Adipose tissue (tissue), 3 donors: Measurements from ENCODE around the gene KCNMA1. TPM values are rescaled to one million over a fixed set of nuclear protein-coding genes. Genes with fewer than 3 reads are reported as not detected.

Experiments used
- H3K27ac ChIP-seq: one replicate; pipeline ENCODE4 v1.5.1; 2013; ENCODE audit warnings: low read depth, low read length
- WGBS, 3 donors: extraction: QIAGEN DNeasy Blood & Tissue Kit; methylation state at CpG; one replicate each; pipeline ENCODE4 v1.1.7; 2013; 5-methylcytosine and 5-hydroxymethylcytosine counted together
- polyA plus RNA-seq, 3 donors: library from polyadenylated mRNA; stranded (reverse); fragments of 200-250 nt; gene quantifications; one replicate each; pipeline ENCODE4 v1.2.3, GENCODE V29; 2013
- donor health status: healthy with polysubstance abuse.
- donor health status: Bipolar disorder and iron deficiency.
- donor health status: healthy.

KCNMA1 gene
- polyA plus RNA-seq, 3 donors = 2.5 to 5.1 (median 3.8) TPM

DNA sequence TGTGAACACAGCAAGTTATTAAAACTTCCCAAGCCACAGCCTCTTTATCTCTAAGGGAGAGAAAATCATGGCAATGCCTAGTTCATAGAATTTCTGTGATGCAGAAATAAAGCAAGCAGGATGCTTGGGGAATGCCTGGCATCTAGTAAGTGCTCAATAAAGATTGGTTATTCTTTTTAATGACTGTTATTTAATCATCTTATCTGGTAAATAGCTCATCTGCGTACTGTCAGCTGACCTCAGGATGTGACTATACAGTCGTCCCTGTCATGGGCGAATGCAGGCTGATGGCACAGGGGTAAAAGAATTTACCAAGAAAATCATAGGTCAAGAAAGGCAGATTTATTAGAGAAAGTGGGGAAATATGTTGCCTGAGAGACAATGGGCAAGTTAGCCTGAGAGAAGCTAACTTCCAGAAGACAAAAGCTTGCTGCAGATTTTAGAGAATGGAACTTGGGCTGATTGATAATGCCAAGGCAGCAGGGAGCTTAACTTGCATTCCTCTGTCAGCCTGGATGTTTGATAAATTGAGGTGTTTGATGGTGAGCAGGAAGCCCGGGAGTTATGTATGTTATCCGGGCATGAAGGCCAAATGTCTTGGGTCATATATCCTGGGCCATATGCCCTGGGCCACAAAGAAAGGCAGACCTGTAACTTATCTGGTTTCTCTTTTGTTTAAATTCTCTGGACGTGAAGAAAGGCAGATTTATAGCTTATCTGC, 126.0 kb downstream of the KCNMA1 start:
- WGBS, 3 donors = 78 to 82% (median 78%) methylated on average over 6 of the region's 6 CpGs
- H3K27ac ChIP-seq = no peak overlapping the region

- H3K27ac ChIP-seq = no peak overlapping the region
Measured at GRCh38 chr10:77510695-77511094, 126.9 kb downstream of the KCNMA1 start.

DNA sequence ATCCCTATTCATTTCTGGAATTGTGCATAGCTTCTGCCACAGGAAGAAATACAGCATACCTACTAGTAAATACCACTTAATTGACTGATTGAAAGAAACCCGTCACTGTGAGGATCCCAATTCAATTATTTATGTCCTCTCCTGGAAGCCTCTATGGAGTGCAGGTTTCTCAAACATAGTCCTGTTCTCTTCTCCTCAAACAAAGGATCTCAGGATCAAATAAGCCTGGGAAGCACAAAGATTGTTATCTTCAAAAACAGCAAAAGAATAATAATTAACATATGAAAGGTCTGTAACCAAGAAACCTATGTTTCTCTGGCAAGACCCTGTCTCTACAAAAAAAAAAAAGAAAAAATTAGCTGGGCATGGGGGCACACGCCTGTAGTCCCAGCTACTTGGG, 127.3 kb downstream of the KCNMA1 start:
- 87 to 90% (median 87%) methylated on average over 2 of the region's 2 CpGs for WGBS, 3 donors
- H3K27ac ChIP-seq = no peak overlapping the region

More at GRCh38 chr10:77510695-77511094, 126.9 kb downstream of the KCNMA1 start:
- WGBS, 3 donors = 68 to 90% (median 85%) methylated on average over 7 of the region's 7 CpGs

DNA sequence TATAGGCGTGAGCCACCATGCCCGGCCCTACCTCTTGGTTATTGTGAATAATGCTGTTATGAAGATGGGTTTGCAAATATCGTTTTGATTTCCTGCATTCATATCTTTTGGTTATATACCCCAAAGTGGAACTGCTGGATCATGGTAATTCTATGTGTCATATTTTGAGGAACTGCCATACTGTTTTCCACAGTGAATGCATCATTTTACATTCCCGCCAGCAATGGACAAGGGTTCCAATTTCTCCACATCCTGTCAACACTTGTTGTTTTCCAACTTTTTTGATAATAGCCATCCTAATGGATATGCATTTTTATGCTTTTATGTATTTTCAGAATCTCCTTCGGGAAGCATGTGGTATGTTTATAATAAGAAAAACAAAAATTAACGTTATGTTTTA, 128.2 kb downstream of the KCNMA1 start:
- H3K27ac ChIP-seq = no peak overlapping the region
- 84 to 98% (median 90%) methylated on average over 6 of the region's 6 CpGs for WGBS, 3 donors

DNA sequence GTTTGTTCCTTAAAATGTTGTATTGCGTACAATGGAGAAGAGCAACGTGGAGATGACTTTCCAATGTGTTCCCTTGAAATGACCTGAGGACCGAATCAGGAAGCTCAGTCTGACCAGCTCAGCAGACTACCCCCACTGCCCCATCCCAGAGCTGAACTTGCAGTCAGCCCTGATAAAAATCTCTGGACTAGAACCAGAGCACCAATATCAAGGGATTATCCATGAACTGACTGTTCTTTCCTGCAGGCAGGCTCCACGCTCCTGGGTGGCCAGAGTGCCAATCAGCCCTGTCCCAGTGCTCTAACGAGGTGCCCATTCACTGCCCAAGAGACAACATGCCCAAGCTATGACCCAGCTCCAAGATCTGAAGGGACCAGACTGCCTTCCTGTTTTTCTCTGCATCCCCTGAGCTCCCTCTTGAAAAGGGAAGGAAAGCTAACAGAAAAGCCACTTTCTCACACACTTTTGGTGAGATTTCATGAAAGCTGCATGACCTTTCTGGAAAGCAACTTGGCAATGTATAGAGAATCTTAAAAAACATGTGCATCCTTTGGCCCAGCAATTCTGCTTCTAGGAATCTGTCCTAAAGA, 130.2 kb downstream of the KCNMA1 start:
- WGBS, 3 donors = 36 to 79% (median 40%) methylated on average over 5 of the region's 5 CpGs
- H3K27ac ChIP-seq = no peak overlapping the region

- WGBS, 3 donors = 84 to 89% (median 88%) methylated on average over 3 of the region's 3 CpGs
Measured at GRCh38 chr10:77506517-77507200, 130.9 kb downstream of the KCNMA1 start.

DNA sequence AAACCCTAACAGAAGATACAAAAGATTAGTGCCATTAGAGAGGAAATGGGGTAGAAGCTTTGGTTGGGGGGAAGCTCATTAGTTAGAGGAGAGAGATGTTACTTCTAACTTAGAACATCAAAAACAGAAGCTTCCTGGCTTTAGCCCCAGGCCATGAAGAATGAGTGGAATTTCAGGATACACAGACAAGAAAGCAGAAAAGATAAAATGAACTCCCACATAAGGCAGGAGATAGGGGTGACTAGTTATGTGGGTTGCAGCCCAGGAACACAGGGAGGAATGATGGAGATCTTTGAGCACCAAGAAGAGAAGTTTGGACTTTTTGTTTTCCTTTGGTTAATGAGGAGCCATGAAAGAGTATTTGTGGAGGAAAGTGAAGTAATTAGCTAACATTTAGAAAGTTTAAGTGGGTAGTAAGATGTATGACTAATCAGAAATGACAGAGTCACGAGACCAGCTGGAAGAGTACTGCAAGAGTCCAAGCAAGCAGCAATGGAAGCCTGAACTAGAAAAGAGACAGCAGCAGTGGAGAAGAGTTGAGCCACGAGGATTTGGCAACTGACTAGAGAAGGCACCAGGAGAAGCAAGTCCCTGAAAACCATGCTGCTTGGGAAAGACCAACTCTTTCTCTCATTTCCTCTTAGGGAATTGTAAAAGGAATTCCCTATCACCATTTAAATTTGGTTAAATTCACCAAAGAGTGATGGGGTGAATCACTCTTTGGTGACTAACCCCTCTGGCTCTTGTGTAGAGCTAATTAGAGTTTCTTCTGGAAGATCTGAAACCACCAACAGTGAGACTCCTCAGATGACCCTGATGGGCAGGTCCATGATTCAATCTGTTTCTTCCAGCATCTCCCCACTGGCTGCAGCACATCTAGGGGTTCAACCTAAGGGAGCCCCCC, 131.9 kb downstream of the KCNMA1 start:
- no peak overlapping the region for H3K27ac ChIP-seq

More at GRCh38 chr10:77506517-77507200, 130.9 kb downstream of the KCNMA1 start:
- H3K27ac ChIP-seq = no peak overlapping the region

DNA sequence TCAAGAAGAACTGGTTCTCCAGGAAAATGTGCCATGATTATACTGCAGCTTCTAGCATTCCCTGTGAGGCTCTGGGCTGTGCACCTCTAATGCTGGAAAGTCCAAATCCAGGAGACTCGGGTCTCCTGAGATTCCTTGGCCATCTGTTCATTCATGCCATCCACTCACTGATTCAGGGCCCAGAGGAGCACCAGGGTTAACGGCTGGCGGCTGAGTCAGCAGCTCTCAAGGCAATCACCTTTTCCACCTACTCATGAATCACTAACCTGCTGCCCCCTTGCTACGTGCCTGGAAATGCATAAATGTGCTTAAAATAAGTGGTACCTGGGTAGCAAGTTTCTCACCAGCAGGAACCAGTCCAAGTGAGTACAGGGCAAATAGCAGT, 132.7 kb downstream of the KCNMA1 start:
- no peak overlapping the region for H3K27ac ChIP-seq
- WGBS, 3 donors = 31 to 73% (median 71%) methylated on average over 4 of the region's 4 CpGs

More for the DNA sequence above, 131.9 kb downstream of the KCNMA1 start:
- WGBS, 3 donors = 50 to 96% (median 73%) methylated on average over 2 of the region's 2 CpGs

GRCh38 chr10:77504196-77504872, 133.3 kb downstream of the KCNMA1 start:
- no peak overlapping the region for H3K27ac ChIP-seq
- 85 to 97% (median 91%) methylated on average over 2 of the region's 2 CpGs for WGBS, 3 donors

DNA sequence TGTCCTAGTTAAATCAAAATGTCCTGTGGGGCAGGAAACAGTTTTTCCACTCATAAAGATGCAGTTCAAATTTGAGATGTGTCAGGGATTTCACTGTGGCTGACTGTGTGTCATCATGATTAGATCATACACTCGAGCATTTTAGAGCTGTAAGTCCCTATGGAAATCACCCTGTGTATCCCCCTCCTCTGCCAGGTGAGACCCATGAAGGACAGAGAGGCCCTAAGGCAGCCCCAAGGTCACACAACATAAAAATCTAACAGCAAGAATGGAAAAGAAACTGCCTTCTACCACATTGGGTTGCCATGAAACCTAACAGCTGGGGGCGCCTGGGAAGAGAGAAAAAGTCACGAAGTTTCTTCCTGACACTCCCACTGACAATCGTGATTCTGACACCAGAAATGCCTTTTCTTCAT, 135.8 kb downstream of the KCNMA1 start:
- WGBS, 3 donors = 40 to 67% (median 56%) methylated on average over 4 of the region's 4 CpGs
- H3K27ac ChIP-seq = no peak overlapping the region

GRCh38 chr10:77501152-77501845, 136.3 kb downstream of the KCNMA1 start:
- WGBS, 3 donors = 53 to 74% (median 67%) methylated on average over 7 of the region's 7 CpGs
- H3K27ac ChIP-seq = no peak overlapping the region

GRCh38 chr10:77500754-77501151, 136.9 kb downstream of the KCNMA1 start:
- WGBS, 3 donors = 89 to 93% (median 92%) methylated on average over 4 of the region's 4 CpGs
- H3K27ac ChIP-seq = no peak overlapping the region

DNA sequence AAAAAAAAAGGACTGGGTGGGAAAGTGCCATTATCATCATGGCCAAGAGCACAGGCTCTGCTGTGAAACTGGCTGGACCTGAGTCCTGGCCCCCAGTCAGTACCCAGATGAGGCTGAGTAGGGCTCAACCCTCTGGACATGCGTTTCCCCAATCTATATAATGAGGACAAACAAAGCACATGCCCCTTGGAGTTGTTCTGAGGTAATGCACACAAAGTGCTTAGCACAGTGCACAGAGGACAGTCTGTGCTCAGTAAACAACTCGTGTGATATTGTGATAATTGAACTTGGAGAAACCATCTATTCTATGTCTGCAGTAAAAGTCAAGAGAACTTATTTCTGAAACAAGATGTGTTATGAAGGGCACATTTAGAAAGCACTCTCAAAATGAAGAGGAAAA, 138.8 kb downstream of the KCNMA1 start:
- H3K27ac ChIP-seq = no peak overlapping the region
- WGBS, 3 donors = 43 to 86% (median 77%) methylated on average over 2 of the region's 2 CpGs

GRCh38 chr10:77498210-77498609, 139.4 kb downstream of the KCNMA1 start:
- H3K27ac ChIP-seq = no peak overlapping the region
- WGBS, 3 donors = 29 to 66% (median 56%) methylated on average over 1 of the region's 1 CpG

DNA sequence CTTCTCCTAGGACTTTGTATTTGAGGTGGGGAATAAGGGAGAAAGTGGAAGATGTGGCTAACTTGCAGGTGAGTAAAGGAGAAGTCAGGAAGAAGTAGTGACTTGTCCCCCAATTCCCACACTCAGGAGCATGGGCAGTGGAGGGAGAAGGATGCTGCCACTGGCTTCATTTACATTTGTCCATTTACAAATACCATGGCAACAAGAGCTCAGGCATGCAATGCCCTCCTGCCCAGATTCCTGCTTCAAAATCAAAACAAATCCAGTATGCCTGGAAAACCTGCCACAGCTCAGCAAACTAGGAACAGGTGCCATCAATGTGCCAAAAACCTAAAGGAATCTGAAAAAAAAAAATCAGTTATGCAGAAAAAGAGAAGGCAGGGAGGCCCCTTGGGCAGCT, 139.9 kb downstream of the KCNMA1 start:
- H3K27ac ChIP-seq = no peak overlapping the region

GRCh38 chr10:77496941-77497420, 140.6 kb downstream of the KCNMA1 start:
- WGBS, 3 donors = 89 to 92% (median 91%) methylated on average over 3 of the region's 3 CpGs
- no peak overlapping the region for H3K27ac ChIP-seq

DNA sequence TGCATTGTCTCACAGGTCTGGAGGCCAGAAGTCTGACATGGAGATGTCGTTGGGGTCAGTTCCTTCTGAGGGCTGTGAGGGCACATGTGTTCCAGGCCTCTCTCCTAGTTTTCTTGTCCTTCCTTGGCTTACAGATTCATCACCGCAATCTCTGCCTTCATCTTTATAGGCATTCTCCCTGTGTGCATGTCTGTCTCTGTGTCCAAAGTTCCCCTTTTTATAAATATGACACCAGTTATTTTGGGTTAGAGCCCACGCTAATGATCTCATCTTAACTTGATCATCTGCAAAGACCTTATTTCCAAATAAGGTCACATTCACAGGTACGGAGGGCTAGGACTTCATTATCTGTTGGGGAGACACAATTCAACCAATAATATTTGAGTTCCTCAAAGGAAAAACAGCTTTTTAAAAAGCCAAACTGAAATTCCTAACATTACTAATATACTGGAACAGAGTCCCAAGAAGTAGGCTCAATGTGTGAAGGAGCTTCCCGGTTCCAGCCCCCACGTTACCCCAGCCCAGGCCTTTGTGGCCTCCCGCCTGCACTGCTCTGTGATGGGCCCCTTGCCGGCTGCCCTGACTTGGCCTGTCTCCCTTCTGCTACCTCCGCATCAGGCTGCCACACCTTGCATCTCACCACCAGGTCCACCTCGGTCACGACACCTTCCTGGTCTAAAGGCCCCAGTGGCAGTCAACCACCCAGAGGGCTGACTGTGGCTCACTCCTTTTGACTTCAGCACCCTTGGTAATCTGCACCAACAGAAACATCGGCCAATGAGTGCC, 142.7 kb downstream of the KCNMA1 start:
- H3K27ac ChIP-seq = no peak overlapping the region
- 89 to 96% (median 91%) methylated on average over 12 of the region's 12 CpGs for WGBS, 3 donors
